ENCODE data around the gene SH2D5. TPM values are rescaled to one million over a fixed set of nuclear protein-coding genes. Genes with fewer than 3 reads are reported as not detected.

SH2D5 gene
- total RNA-seq, 3 donors from 2014 or later, result under 0.01 to 0.29 TPM; not detected in 1

- Histone ChIP-seq H3K27me3 (peaks cover 4% of the 10 kb centered on the region in 2 donors), H3K36me3 (no peaks in the 10 kb centered on the region), H3K4me1 (peaks cover 0 to 12% of the 10 kb centered on the region in 2 donors), H3K27ac (no peak overlapping the region), H3K9me3 (no peaks in the 10 kb centered on the region), H3K4me3 (no peak overlapping the region)
- intact Hi-C loops (cut with DNase I; ENCODE audit: low total_unique reads), result no loop called here
- TF ChIP-seq CTCF (IDR thresholded peaks at IDR 0.05), result no peak
- TF ChIP-seq POLR2A (IDR thresholded peaks at IDR 0.05), result no peak
- no peak for TF ChIP-seq POLR2AphosphoS5 (IDR thresholded peaks at IDR 0.05)
- no peak for DNase-seq (ENCODE audit: low spot score in 2 of 2)
These were observed 3.9 kb downstream of the SH2D5 start for GRCh38 chr1:20728371-20729154.

DNA sequence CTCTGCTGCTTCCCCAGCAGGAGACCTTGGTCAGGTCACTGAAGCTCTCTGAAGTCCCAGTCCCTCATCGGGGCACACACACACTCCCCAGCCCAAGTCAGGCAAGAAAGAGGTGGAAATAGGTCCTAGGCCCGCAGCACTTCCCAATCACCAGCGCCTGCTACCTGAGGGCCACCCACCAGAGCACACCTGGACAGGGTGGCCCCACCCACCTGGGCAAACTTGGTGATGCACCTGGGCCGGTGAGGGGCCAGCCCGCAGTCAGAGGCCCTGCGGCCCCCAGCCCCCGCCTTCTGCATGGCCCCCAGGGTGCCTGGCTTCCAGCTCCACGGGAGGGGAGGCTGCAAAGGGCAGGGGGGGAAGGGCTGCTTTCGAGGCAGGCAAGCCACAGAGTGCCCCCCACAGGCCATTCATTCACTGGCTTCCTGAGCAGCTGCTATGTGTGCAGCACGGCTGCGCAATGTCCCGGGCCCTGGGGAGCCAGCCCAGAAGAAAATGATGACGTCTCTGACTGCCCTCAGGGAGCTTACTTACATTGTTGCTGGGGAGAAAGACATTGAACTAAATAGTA, 4.7 kb downstream of the SH2D5 start:
- intact Hi-C loops (cut with DNase I; ENCODE audit: low total_unique reads), result no loop called here
- Histone ChIP-seq H3K27ac (no peak overlapping the region), H3K4me3 (no peak overlapping the region), H3K9me3 (no peaks in the 10 kb centered on the region), H3K4me1 (peaks cover 0 to 10% of the 10 kb centered on the region in 2 donors), H3K27me3 (peaks cover 4% of the 10 kb centered on the region in 2 donors), H3K36me3 (no peaks in the 10 kb centered on the region)
- no peak for DNase-seq (ENCODE audit: low spot score in 2 of 2)
- no peak for TF ChIP-seq POLR2AphosphoS5 (IDR thresholded peaks at IDR 0.05)

- H3K36me3 ChIP-seq, result no peaks in the 10 kb centered on the region
- no peaks in the 10 kb centered on the region for H3K9me3 ChIP-seq
- peaks cover 0 to 3% of the 10 kb centered on the region in 2 donors for H3K4me1 ChIP-seq
- H3K27me3 ChIP-seq, result peaks cover 4% of the 10 kb centered on the region in 2 donors
- TF ChIP-seq POLR2AphosphoS5 (IDR thresholded peaks at IDR 0.05) (no peak), POLR2A (IDR thresholded peaks at IDR 0.05) (no peak), CTCF (IDR thresholded peaks at IDR 0.05) (no peak)
- no peak overlapping the region for H3K4me3 ChIP-seq
- no peak for DNase-seq (ENCODE audit: low spot score in 2 of 2)
- no peak overlapping the region for H3K27ac ChIP-seq
- intact Hi-C loops (cut with DNase I; ENCODE audit: low total_unique reads), result no loop called here
These were observed 5.4 kb downstream of the SH2D5 start for GRCh38 chr1:20726932-20727745.

GRCh38 chr1:20726118-20726911, 6.2 kb downstream of the SH2D5 start:
- Histone ChIP-seq H3K4me1 (no peaks in the 10 kb centered on the region), H3K36me3 (no peaks in the 10 kb centered on the region), H3K9me3 (no peaks in the 10 kb centered on the region), H3K27me3 (peaks cover under 1 to 1% of the 10 kb centered on the region in 2 donors), H3K27ac (no peak overlapping the region), H3K4me3 (no peak overlapping the region)
- peak in 1 of 2 donors; percentile 34 for DNase-seq (ENCODE audit: low spot score in 2 of 2)
- no peak for TF ChIP-seq POLR2AphosphoS5 (IDR thresholded peaks at IDR 0.05)
- intact Hi-C loops (cut with DNase I; ENCODE audit: low total_unique reads), result no loop called here

DNA sequence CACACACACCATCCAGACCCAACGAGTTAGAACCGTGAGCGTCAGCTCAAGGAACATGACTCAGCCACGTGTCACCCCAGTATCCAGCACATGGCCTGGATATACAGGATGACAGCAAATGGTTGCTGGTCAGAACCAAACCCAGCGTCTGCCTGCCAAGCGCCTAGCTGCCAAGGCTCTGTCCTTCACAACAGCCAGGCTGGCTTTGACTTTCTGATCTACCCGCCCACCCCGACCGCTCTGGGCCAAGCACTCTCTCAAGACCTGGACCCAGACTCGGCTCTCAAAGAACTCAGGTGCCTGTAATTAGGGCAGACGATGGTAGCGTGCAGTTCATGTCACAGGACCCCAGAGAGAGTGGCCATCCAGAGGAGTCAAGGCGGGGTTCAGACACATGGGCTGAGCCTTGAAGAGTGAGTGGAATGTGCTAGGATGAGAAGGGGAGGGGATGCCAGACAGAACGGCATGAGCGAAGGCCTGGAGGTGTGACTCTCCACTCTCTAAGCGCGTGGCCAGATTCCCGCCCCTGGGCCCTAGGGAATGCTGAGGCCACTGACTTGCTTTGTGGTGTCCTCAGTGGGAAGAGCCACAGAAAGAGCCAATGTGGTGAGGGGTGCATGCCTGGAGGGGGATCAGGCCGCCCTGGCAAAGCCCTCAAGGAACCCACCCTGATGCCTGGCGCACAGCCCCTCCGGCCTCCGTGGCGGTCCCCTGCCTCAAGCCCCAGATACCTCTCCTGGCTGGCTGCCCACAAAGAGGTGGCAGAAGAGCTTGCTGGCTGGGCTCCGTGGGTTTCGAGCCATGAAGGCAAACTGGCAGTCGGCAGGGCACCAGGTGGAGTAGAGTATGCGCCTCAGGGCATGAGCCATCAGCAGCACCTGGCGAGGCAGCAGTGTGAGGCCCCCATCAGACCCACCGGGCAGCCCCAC, 7.0 kb downstream of the SH2D5 start:
- Histone ChIP-seq H3K36me3 (no peaks in the 10 kb centered on the region), H3K27me3 (no peaks in the 10 kb centered on the region), H3K4me1 (no peaks in the 10 kb centered on the region), H3K9me3 (no peaks in the 10 kb centered on the region), H3K27ac (no peak overlapping the region), H3K4me3 (no peak overlapping the region)
- intact Hi-C loops (cut with DNase I; ENCODE audit: low total_unique reads), result no loop called here
- peak in 1 of 2 donors; percentile 49 for DNase-seq (ENCODE audit: low spot score in 2 of 2)
- TF ChIP-seq POLR2A (IDR thresholded peaks at IDR 0.05), result no peak
- no peak for TF ChIP-seq POLR2AphosphoS5 (IDR thresholded peaks at IDR 0.05)
- TF ChIP-seq CTCF (IDR thresholded peaks at IDR 0.05), result no peak
